OCI-M1 (cell line): ENCODE results near the gene DCP2.

ENCODE experiments used
- DNase-seq: peaks from one replicate; lab custom pipeline; 2025; lab: John Stamatoyannopoulos, UW

DCP2 gene

GRCh38 chr5:113047733-113048652 lies 71.4 kb downstream of the DCP2 start:
- peak; percentile 35 for DNase-seq

GRCh38 chr5:113048931-113049330 lies 72.3 kb downstream of the DCP2 start:
- DNase-seq: no peak

DNA sequence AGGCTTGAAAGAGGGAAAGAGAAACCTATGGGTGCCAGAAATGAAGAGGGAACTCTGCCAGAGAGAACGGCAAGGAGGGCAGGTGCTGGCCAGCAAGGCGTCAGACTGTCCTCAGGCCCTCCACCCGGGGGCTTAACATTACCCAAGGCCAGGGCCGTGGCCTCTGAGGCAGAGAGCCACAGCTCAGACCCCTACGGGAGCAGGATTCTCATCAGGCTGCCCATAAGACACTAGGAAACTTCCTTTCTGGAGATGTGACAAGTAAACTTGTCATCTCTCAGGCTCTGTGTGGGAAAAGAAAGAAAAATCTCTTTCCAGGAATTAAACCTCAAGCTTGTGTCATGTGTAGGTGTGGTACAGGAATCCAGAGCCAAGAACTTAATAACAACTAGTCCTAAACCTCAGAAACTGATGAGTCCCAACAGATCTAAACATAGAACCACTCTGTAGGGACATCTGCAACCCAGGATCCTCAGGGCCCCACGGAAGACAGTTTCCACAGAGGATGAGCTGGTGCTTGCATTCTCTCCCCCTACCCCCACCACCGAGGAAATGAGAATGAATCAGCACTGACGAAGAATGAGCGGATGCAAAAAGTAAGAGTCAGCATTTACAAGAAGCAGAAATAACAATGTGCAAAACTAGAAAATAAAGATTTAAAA lies 74.3 kb downstream of the DCP2 start:
- no peak for DNase-seq

- DNase-seq: no peak
Measured at GRCh38 chr5:113052041-113052795, 75.6 kb downstream of the DCP2 start.

DNA sequence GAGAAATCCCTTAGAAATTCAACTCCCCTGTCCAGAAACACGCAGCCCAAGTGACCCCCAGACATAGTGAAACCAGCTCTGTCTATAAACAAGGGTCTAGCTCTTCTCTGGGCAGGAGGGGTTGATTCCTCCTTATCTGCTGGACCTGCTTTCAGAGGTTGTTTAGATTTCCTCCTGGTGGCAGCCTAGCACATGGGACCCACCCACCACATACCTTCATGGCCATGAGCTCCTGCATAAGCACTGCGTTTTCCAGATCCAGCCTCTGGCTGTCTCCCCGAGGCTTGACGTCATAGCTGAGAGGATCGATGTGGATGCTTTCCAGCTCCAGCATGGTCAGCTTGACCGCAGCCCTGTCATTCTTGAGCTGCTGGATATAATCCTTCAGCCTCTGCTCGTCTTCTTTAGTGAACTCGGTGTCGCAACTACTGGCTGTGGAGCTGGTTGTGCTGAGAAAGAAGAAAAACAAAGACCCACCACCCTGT lies 77.0 kb downstream of the DCP2 start:
- DNase-seq: no peak

GRCh38 chr5:113054899-113055298 lies 78.3 kb downstream of the DCP2 start:
- DNase-seq: no peak

DNA sequence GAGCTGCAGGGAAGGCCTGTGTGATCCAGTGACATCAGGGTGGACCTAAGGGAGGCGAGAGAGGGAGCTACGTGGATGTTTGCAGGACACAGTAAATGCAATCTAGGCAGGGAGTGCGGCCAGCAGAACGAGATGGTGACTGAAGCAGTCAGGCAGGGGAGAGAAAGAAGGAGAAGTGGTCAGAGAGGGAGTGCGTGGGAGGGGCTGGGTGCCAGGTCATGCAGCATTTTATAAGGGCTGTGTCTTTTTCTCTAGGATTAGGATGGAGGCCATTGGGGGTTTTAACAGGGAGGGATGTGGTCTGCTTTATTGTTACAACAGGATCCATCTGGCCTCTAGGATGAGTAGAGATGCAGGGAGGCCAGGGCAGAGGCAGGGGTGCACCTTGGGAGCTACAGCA lies 80.4 kb downstream of the DCP2 start:
- peak; percentile 81 for DNase-seq

DNA sequence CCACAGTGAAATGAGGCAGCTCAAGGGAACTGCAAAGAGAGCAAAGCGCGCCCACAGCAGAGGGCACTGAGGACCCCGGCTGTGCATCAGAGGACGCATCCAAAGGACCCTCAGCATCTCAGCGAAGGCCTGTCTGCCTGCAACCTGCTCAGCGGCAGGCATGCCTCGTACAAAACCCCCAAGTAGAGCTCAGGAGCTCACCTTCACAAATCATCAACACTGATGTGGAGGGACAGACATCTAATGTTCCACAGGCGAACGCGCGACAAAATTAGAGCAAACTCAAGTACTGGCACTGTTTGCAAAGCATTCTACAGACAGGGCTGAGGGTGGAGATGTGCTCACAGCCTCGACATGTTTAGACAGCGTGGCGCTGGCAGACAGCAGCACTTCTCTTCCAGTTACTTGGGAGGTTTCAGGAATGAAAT lies 81.0 kb downstream of the DCP2 start:
- no peak for DNase-seq

DNA sequence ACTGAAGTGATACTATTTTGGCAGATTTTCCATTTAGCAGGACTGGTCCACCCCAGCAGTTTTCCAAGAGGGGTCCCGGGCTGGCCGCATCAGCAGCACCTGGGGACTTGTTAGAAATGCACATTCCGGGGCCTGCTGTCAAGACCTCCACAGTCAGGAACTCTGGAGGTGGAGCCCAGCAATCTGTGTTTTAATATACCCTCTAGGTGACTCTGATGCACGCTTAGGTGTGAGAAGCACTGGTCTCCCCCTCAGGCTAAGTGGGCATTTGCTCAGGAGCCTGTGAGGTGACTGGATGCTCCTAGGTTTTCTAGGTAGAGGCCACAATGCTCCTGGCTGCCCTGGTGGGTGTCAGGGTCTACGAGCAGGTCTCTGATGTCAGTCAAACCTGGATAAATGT lies 81.7 kb downstream of the DCP2 start:
- no peak for DNase-seq

- no peak for DNase-seq
Measured at GRCh38 chr5:113058706-113059226, 82.2 kb downstream of the DCP2 start.

- DNase-seq: no peak
Measured at GRCh38 chr5:113059232-113060040, 82.8 kb downstream of the DCP2 start.

GRCh38 chr5:113060408-113061025 lies 83.9 kb downstream of the DCP2 start:
- no peak for DNase-seq

- no peak for DNase-seq
Measured at GRCh38 chr5:113061846-113062780, 85.5 kb downstream of the DCP2 start.

DNA sequence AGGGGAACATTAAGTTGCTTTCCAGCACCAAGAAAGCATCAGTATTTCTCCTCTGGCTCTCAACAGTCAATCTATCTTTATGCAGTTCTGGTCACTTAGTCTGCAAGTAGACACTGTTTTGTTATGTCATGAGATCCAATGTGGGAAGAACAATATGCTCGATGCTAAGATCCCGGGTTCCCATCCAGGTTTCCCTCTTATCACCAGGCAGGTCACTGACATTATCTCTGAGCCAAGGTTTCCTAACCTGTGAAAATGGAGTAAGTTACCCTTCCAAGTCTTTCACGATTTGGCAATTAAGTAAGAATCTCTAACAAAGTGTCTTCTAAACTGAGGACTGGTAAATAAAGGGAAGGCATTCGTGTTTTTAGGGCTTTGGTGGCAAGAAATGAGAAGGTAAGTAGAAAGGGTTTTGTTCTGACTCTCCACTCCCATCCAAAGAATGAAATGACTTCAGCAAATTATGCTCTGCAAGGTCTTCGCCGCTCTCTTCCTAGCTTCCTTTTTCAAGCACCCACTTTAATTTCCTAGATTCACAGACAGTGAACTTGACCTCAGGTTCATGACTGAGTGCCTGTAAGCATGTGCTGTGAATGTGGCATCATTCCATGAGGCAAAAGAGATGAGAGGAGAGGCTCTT lies 86.4 kb downstream of the DCP2 start:
- DNase-seq: no peak

- no peak for DNase-seq
Measured at GRCh38 chr5:113063927-113064326, 87.3 kb downstream of the DCP2 start.

DNA sequence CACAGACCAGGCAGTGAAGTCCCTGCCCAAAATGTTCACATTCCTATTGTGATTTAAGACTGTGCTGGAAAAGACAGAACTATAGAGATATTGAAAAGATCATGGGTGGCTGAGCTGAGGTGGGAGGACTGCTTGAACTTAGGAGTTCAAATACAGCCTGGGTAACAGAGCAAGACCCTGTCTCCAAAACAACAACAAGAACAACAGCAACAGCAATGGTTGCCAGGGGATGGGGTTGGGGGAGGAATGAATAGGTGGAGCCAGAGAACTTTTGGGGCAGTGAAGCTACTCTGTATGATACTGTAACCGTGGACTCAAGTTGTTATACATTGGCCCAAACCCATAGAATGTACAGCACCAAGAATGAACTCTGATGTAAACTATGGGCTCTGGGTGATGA lies 88.2 kb downstream of the DCP2 start:
- DNase-seq: no peak

GRCh38 chr5:113065626-113066025 lies 89.0 kb downstream of the DCP2 start:
- no peak for DNase-seq

DNA sequence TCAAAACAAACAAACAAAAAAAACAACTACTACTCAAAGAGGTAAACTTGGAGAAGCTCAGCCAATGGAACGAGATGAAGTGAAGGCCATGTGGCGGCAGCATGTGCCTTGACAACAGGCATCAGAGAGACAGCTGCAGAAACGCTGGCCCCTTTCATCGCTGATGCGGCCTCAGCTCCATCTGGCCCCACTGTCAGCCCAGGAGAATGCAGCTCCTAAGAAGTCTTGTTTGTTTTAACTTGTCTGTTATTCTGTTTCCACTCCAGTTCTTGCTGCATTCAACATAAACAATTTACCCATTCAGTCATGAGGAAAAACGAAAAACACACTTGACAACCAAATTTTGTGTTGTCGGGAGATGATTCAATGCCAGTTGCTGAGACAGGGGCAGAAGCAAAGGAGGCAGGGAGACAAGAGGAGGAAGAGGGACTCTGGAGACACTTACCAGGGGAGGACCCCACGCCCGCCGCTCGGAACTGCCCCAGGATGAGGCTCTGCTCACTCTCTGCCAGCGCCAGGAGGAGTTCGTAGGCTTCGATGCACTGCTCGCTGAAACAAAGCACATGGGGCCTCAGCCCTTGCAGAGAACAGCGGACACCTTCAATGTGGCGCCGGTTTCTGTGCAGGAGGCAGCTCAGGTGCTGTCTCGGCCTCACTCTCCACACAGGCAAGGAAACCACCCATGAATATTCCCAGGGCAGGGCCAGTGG lies 91.2 kb downstream of the DCP2 start:
- no peak for DNase-seq

DNA sequence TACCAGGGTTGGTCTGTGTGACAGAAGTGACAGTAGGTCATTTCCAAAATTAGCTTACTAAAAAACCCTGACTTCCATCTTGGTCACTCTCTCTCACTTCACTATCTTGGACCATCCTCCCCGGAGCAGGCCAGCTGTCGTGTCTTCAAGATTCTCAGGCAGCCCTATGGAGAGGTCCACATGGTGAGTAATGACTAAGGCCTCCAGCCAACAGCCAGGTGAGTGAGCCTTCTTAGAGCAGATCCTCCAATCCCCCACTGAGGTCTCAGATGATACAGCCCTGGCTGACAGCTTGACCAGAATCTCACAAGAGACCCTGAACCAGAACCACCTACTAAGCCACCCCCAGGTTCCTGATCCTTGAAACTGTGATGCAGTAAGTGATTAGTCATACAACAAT lies 92.0 kb downstream of the DCP2 start:
- DNase-seq: no peak
